Coronary artery (tissue), 2 donors: ENCODE results near the gene LATS1.

Experiments
- DNase-seq: peaks from one replicate; pipeline ENCODE4 v3.0.0-alpha.2; 2017; ENCODE audit warnings: low spot score
- H3K27ac ChIP-seq, 2 donors: fragments of 200-600 bp; sonication (generic); one replicate each; pipeline ENCODE4 v1.5.1; 2016 to 2019
- H3K4me3 ChIP-seq: fragments of 200-600 bp; sonication (generic); 2 replicates; pipeline ENCODE4 v1.5.1; 2016; ENCODE audit warnings: mild to moderate bottlenecking, moderate library complexity
- CTCF ChIP-seq: fragments of 200-600 bp; sonication (generic); IDR thresholded peaks from one replicate; pipeline ENCODE4 v1.5.1; 2019; ENCODE audit warnings: antibody characterized with exemption

The LATS1 gene

GRCh38 chr6:149711711-149712110 lies 6.2 kb downstream of the LATS1 start:
- Histone ChIP-seq H3K27ac (no peak overlapping the region), H3K4me3 (no peak overlapping the region)
- no peak for DNase-seq
- TF ChIP-seq CTCF, result no peak

GRCh38 chr6:149701714-149702113 lies 16.2 kb downstream of the LATS1 start:
- no peak overlapping the region for H3K4me3 ChIP-seq
- DNase-seq, result no peak
- TF ChIP-seq CTCF, result no peak
- H3K27ac ChIP-seq, result no peak overlapping the region

GRCh38 chr6:149699150-149699549 lies 18.8 kb downstream of the LATS1 start:
- no peak for TF ChIP-seq CTCF
- Histone ChIP-seq H3K27ac (no peak overlapping the region), H3K4me3 (no peak overlapping the region)
- no peak for DNase-seq

- TF ChIP-seq CTCF, result no peak
- Histone ChIP-seq H3K27ac (no peak overlapping the region), H3K4me3 (no peak overlapping the region)
- DNase-seq, result no peak
Observed at GRCh38 chr6:149698175-149698574, 19.7 kb downstream of the LATS1 start.

- Histone ChIP-seq H3K27ac (no peak overlapping the region), H3K4me3 (no peak overlapping the region)
- no peak for DNase-seq
- TF ChIP-seq CTCF, result no peak
Observed at GRCh38 chr6:149696901-149697300, 21.0 kb downstream of the LATS1 start.

GRCh38 chr6:149694921-149695320 lies 23.0 kb downstream of the LATS1 start:
- no peak for TF ChIP-seq CTCF
- no peak for DNase-seq
- H3K4me3 ChIP-seq, result no peak overlapping the region
- H3K27ac ChIP-seq, result no peak overlapping the region

- Histone ChIP-seq H3K4me3 (no peak overlapping the region), H3K27ac (no peak overlapping the region)
- TF ChIP-seq CTCF, result no peak
- no peak for DNase-seq
Observed at GRCh38 chr6:149691201-149691600, 26.7 kb downstream of the LATS1 start.
